Measurements from ENCODE around the gene HSPG2. TPM values are rescaled to one million over a fixed set of nuclear protein-coding genes. Genes with fewer than 3 reads are reported as not detected.

HSPG2 gene
- total RNA-seq, 1 donor from 2014 or later, result 1,732 TPM

DNA sequence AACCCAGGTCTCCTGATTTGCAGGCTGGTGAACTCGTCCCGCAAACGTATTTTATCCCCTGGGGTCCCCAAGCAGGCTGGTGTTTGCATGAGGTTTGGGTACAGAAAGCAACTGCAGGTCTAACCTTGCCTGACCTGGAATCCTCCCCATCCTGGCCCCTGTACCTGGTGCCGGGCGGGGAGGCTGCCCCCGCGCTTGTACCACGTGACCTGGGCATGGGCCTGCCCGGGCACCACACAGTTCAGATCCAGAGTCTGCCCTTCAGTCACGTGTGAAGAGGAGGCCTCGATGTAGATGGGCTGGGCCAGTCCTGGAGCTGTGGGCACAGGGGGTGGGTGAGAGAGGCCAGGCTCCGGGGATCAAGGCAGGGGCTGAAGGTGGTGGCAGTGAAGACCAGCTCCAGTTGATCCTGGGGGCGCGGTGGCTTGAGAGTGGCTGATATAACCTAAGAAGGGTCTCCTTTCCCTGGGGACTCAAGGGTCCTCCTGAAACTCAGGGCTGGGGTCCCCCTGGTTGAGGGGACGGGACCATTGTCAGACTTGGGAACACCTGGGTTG lies 94.4 kb downstream of the HSPG2 start:
- TF ChIP-seq, protein P1, sequence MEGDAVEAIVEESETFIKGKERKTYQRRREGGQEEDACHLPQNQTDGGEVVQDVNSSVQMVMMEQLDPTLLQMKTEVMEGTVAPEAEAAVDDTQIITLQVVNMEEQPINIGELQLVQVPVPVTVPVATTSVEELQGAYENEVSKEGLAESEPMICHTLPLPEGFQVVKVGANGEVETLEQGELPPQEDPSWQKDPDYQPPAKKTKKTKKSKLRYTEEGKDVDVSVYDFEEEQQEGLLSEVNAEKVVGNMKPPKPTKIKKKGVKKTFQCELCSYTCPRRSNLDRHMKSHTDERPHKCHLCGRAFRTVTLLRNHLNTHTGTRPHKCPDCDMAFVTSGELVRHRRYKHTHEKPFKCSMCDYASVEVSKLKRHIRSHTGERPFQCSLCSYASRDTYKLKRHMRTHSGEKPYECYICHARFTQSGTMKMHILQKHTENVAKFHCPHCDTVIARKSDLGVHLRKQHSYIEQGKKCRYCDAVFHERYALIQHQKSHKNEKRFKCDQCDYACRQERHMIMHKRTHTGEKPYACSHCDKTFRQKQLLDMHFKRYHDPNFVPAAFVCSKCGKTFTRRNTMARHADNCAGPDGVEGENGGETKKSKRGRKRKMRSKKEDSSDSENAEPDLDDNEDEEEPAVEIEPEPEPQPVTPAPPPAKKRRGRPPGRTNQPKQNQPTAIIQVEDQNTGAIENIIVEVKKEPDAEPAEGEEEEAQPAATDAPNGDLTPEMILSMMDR (IDR thresholded peaks at IDR 0.05; ENCODE audit: unreplicated experiment), result no peak
- peaks cover 43% of the 10 kb centered on the region for H3K36me3 Mint-ChIP-seq (ENCODE audit: low read depth, unreplicated experiment)
- no peak overlapping the region for H3K27ac Mint-ChIP-seq (ENCODE audit: unreplicated experiment)
- no peaks in the 10 kb centered on the region for H3K9me3 Mint-ChIP-seq (ENCODE audit: unreplicated experiment)
- DNase-seq (ENCODE audit: low spot score), result no peak
- no peak overlapping the region for H3K4me3 Mint-ChIP-seq (ENCODE audit: unreplicated experiment)
- H3K4me1 Mint-ChIP-seq (ENCODE audit: unreplicated experiment), result no peaks in the 10 kb centered on the region
- peaks cover 36% of the 10 kb centered on the region for H3K27me3 Mint-ChIP-seq (ENCODE audit: unreplicated experiment)

DNA sequence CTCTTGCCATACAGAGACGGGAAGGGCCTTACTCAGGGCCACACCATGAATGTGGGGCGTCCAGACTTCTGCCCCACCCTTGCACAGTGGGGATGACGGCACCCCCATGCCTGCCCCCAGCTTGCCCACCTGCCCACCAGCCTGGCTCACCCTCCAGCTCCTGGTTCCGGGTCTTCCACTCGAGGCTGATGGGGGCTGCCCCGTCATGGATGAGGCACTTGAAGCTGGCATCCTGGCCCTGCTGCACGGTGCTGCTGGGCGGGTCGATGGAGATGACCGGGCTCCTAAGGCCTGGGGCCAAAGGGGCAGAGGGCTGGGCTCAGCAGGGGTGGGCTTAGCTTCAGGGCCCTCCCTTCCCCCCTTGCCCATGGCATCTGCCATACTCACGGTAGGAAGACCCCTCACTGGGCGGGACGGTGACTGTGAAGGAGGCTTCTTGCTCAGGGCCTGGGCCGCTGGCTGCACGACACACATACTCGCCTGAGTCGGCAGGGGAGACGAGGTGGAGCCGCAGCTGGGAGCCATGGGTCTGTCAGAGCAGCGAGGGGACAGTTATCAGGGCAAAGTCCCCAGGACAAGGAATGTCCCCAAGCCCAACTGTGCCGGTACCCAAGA lies 95.2 kb downstream of the HSPG2 start:
- TF ChIP-seq, protein P1 (IDR thresholded peaks at IDR 0.05; ENCODE audit: unreplicated experiment), result no peak
- Mint-ChIP-seq H3K4me3 (ENCODE audit: unreplicated experiment) (no peak overlapping the region), H3K4me1 (ENCODE audit: unreplicated experiment) (no peaks in the 10 kb centered on the region), H3K9me3 (ENCODE audit: unreplicated experiment) (no peaks in the 10 kb centered on the region), H3K36me3 (ENCODE audit: low read depth, unreplicated experiment) (peaks cover 43% of the 10 kb centered on the region), H3K27me3 (ENCODE audit: unreplicated experiment) (peaks cover 32% of the 10 kb centered on the region), H3K27ac (ENCODE audit: unreplicated experiment) (no peak overlapping the region)
- no peak for DNase-seq (ENCODE audit: low spot score)

DNA sequence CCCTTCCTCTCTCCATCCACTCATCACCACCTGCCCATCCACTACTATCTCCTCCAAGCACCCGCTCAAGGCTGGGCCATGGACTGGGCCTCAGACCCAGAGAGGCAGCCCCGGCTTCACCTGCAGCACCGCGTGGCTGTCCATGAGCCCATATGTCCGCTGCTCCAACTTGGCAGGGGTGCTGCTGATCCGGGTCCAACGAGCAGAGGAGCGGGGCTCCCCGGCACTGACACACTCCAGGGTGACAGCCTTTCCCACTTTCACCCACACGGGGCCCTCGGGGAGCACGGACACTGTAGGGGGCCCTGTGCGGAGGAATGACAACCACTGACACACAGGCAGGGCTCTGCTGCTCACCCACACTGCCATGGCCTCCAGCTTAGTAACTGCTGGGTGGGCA lies 96.1 kb downstream of the HSPG2 start:
- no peak overlapping the region for H3K27ac Mint-ChIP-seq (ENCODE audit: unreplicated experiment)
- DNase-seq (ENCODE audit: low spot score), result no peak
- TF ChIP-seq, protein P1 (IDR thresholded peaks at IDR 0.05; ENCODE audit: unreplicated experiment), result no peak
- peak overlapping the region; percentile 72 for H3K4me3 Mint-ChIP-seq (ENCODE audit: unreplicated experiment)
- peaks cover 45% of the 10 kb centered on the region for H3K36me3 Mint-ChIP-seq (ENCODE audit: low read depth, unreplicated experiment)
- peaks cover 34% of the 10 kb centered on the region for H3K27me3 Mint-ChIP-seq (ENCODE audit: unreplicated experiment)
- no peaks in the 10 kb centered on the region for H3K9me3 Mint-ChIP-seq (ENCODE audit: unreplicated experiment)
- no peaks in the 10 kb centered on the region for H3K4me1 Mint-ChIP-seq (ENCODE audit: unreplicated experiment)

DNA sequence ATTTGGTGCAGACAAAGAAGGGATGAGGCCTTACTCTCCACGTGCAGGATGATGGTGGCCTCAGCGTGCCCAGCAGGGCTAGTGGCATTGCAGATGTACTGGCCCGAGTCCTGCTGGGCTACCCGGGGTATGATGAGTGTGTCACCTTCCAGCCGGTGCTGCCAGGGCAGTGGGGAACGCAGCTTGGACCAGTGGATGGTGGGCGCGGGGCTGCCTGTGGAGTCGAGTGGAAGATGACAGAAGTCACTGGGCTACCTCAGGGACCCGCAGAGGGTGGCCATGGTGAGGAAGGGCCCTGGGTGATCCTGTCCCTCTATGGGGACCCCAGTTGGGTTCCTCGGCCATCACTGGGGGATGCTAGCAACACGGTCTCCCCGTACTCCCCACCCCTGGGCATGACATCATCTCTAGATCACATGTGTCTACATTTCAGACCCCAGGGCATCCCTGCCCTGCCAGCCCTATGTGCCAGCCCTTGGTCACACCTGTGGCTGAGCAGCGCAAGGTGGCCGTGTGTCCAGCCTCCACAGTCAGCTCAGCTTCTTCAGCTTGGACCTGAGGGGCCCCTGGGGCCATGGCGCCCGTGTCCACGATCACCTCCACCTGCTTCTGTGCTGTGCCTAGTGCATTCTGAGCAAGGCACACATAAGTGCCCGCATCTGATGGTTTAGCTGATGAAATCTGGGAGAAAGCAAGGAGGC lies 97.6 kb downstream of the HSPG2 start:
- H3K4me1 Mint-ChIP-seq (ENCODE audit: unreplicated experiment), result no peaks in the 10 kb centered on the region
- H3K27ac Mint-ChIP-seq (ENCODE audit: unreplicated experiment), result no peak overlapping the region
- TF ChIP-seq, protein P1 (IDR thresholded peaks at IDR 0.05; ENCODE audit: unreplicated experiment), result no peak
- DNase-seq (ENCODE audit: low spot score), result no peak
- H3K36me3 Mint-ChIP-seq (ENCODE audit: low read depth, unreplicated experiment), result peaks cover 52% of the 10 kb centered on the region
- peaks cover 44% of the 10 kb centered on the region for H3K27me3 Mint-ChIP-seq (ENCODE audit: unreplicated experiment)
- no peaks in the 10 kb centered on the region for H3K9me3 Mint-ChIP-seq (ENCODE audit: unreplicated experiment)
- H3K4me3 Mint-ChIP-seq (ENCODE audit: unreplicated experiment), result peak overlapping the region; percentile 51
